ENCODE measurements around the gene SMURF2.

DNA sequence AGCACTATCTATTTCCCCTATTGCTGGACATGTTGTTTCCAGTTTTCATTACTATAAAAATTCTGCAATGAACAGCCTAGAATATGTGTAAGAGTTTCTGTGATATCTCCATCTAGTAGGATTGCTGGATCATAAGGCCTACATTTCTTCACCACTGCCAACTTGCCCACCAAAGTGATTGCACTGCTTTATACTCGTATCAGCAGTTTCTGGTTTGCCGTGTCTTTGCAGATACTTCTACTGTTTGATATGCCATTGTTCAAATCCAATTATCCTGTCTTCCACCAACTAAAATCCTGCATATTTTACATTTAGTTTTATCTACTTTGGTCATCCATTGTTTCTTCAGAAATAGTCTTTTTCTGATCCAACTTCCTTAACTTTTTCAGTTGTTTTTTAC lies 134.2 kb downstream of the SMURF2 start:
- TF ChIP-seq, protein P1, sequence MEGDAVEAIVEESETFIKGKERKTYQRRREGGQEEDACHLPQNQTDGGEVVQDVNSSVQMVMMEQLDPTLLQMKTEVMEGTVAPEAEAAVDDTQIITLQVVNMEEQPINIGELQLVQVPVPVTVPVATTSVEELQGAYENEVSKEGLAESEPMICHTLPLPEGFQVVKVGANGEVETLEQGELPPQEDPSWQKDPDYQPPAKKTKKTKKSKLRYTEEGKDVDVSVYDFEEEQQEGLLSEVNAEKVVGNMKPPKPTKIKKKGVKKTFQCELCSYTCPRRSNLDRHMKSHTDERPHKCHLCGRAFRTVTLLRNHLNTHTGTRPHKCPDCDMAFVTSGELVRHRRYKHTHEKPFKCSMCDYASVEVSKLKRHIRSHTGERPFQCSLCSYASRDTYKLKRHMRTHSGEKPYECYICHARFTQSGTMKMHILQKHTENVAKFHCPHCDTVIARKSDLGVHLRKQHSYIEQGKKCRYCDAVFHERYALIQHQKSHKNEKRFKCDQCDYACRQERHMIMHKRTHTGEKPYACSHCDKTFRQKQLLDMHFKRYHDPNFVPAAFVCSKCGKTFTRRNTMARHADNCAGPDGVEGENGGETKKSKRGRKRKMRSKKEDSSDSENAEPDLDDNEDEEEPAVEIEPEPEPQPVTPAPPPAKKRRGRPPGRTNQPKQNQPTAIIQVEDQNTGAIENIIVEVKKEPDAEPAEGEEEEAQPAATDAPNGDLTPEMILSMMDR (conservative IDR thresholded peaks at IDR 0.05), result no peak
- TF ChIP-seq ZFX (IDR thresholded peaks at IDR 0.05), result no peak

All from C4-2B (cell line).